ENCODE measurements around the gene CCDC57.
"Not testable (repeated sequence)": the region's sequence is repeated elsewhere in the genome, so short reads cannot be mapped to it uniquely, and the experiment has no call there.

CCDC57 gene

GRCh38 chr17:82219753-82220709, 7.4 kb upstream of the CCDC57 start:
- DNase-seq, result no peak

GRCh38 chr17:82219083-82219482, 6.4 kb upstream of the CCDC57 start:
- no peak for DNase-seq

- no peak for DNase-seq
These were observed 5.9 kb upstream of the CCDC57 start for GRCh38 chr17:82218349-82219075.

- peak in 1 of 2 donors; percentile 81 for DNase-seq
These were observed 5.0 kb upstream of the CCDC57 start for GRCh38 chr17:82217530-82218204.

- DNase-seq, result no peak
These were observed 4.5 kb upstream of the CCDC57 start for GRCh38 chr17:82217120-82217529.

GRCh38 chr17:82216301-82217119, 3.9 kb upstream of the CCDC57 start:
- peak; percentile 69 to 88 for DNase-seq

GRCh38 chr17:82215972-82216300, 3.3 kb upstream of the CCDC57 start:
- DNase-seq, result no peak

GRCh38 chr17:82215095-82215971, 2.7 kb upstream of the CCDC57 start:
- DNase-seq, result no peak

- DNase-seq, result no peak
These were observed 1.5 kb upstream of the CCDC57 start for GRCh38 chr17:82214012-82214628.

GRCh38 chr17:82213251-82214011, 789 bp upstream of the CCDC57 start:
- peak; percentile 72 to 77 for DNase-seq

- DNase-seq, result not testable (repeated sequence)
These were observed 2.0 kb downstream of the CCDC57 start for GRCh38 chr17:82210655-82211054.

- peak; percentile 85 for DNase-seq
These were observed 6.7 kb downstream of the CCDC57 start for GRCh38 chr17:82205720-82206508.

- no peak for DNase-seq
These were observed 7.6 kb downstream of the CCDC57 start for GRCh38 chr17:82204831-82205719.

GRCh38 chr17:82203920-82204319, 8.7 kb downstream of the CCDC57 start:
- DNase-seq, result no peak

- no peak for DNase-seq
These were observed 9.7 kb downstream of the CCDC57 start for GRCh38 chr17:82202981-82203380.

- no peak for DNase-seq
These were observed 11.1 kb downstream of the CCDC57 start for GRCh38 chr17:82201498-82201910.

- peak; percentile 78 to 81 for DNase-seq
These were observed 11.7 kb downstream of the CCDC57 start for GRCh38 chr17:82200743-82201497.

Data from CD4-positive, alpha-beta T cell treated with Interleukin-1 beta for 1 hour (primary cell).